ENCODE results near the gene UBE2F.
A peak's percentile ranks its signal among the peaks of the same experiment; 100 is the strongest.
"Not testable (repeated sequence)": the region's sequence is repeated elsewhere in the genome, so short reads cannot be mapped to it uniquely, and the experiment has no call there.

The UBE2F gene

DNA sequence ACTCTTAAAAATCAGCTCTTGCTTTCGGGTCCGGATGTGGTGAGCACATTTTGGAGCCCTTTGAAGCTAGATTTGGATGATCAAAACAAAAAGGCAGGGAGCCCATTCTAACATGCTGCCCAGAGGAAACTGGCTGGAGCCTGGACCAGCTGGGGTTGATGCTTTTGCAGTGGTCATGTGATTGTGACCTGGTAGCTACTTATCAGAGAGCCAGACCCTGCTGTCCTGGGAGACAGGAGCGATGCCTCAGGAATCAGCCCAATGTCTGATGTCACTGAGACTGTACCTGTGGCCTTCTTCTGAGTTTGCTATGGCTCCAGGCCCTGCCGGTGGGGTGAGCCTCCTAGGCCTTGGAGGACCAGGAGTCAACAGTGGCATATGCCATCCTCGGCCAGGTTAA, 75.3 kb downstream of the UBE2F start:
- no peak for DNase-seq (ENCODE audit: low spot score in 2 of 2)
- Histone ChIP-seq H3K27me3 (ENCODE audit: low read depth) (no peaks in the 10 kb centered on the region), H3K9me3 (no peaks in the 10 kb centered on the region), H3K4me1 (no peaks in the 10 kb centered on the region), H3K36me3 (replicated peaks) (peaks cover 6% of the 10 kb centered on the region), H3K4me3 (no peak overlapping the region)
- in situ Hi-C loops (cut with MboI; ENCODE audit: low sequenced_read_pairs) = no loop called here

DNA sequence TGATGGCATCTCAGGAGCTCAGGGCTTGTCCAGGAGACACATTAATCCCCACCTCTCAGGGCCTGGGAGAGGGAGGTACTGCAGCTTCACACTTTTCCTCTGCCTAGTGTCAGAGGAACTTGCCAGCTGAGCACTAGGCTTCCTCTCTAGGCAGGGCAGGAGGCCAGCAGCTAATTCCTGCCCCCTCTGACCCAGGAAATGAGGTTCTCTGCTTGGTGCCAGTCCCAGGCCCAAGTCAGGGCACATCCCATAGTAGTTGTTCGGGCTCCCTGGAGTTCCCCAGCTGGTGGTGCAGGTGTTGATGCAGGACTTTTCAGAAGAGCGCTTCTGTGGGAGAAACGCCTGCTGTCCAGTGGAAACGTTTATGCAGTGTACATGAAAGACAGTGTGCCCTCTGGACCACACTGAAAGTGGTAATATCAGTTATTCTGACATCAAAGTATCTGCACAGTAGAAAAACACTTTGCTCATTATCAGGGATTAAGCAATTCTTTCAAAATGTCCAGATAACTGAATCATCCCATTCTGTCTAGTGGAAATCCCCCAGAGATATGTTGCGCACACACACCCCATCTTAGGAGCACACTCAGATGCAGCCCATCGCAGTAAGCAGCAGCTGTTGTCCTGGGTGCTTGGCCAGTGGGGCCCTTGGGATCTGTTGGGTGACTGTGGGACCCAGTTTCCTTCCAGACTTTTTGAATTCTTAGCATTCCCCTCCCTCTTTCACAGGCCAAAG, 76.2 kb downstream of the UBE2F start:
- in situ Hi-C loops (cut with MboI; ENCODE audit: low sequenced_read_pairs) = no loop called here
- peaks cover 4% of the 10 kb centered on the region; the same call in 1 of the 2 replicates for H3K4me1 ChIP-seq
- DNase-seq (ENCODE audit: low spot score in 2 of 2) = no peak
- peaks cover 4% of the 10 kb centered on the region for H3K36me3 ChIP-seq (replicated peaks)
- H3K27me3 ChIP-seq (ENCODE audit: low read depth) = no peaks in the 10 kb centered on the region
- H3K9me3 ChIP-seq = no peaks in the 10 kb centered on the region
- H3K4me3 ChIP-seq = no peak overlapping the region

DNA sequence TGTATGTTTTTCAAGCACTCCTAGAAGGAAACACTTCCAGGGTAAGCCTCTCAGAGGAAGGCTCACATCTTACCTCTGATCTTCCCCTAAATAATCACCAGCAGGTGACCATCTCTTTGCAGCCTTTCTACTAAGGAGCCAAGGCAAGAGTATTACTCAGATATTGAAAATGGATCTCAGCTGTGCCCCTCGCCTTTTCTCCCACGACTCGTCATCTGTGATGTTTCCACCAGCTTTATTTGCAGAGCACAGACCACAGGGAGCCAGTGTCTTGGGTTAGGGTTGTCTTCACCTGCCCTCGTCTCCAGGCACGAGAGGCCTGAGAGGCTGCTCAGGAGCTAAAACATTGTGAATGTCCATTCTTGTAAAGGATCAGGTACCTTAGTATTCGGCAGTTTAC, 77.0 kb downstream of the UBE2F start:
- no peaks in the 10 kb centered on the region for H3K9me3 ChIP-seq
- no peak overlapping the region for H3K4me3 ChIP-seq
- DNase-seq (ENCODE audit: low spot score in 2 of 2) = no peak
- no peaks in the 10 kb centered on the region; the same call in none of the 2 replicates for H3K36me3 ChIP-seq (replicated peaks)
- in situ Hi-C loops (cut with MboI; ENCODE audit: low sequenced_read_pairs) = no loop called here
- no peaks in the 10 kb centered on the region for H3K27me3 ChIP-seq (ENCODE audit: low read depth)
- H3K4me1 ChIP-seq = peaks cover 8% of the 10 kb centered on the region; the same call in 1 of the 2 replicates

DNA sequence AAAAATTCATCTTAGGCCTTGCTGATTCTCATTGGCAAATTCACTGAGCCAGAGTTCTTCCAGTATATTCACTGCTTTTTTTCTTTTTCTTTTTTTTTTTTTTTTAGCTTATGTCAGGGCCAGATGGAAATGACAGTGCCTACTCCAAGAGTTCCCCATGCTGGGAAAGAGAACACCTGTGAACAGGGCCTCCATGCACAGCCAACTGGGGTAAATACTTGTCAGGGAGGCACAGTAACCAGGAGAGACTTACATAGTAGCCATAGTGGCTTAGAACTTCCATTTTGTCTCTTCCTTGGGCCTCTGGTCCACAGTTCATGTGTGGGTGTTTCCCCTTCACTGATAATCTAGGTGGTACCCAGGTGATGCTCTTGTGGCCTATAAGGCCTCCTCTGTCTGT, 78.8 kb downstream of the UBE2F start:
- Histone ChIP-seq H3K36me3 (replicated peaks) (no peaks in the 10 kb centered on the region; the same call in none of the 2 replicates), H3K27me3 (ENCODE audit: low read depth) (no peaks in the 10 kb centered on the region), H3K4me1 (peaks cover 8% of the 10 kb centered on the region; the same call in 1 of the 2 replicates), H3K4me3 (no peak overlapping the region), H3K9me3 (no peaks in the 10 kb centered on the region)
- in situ Hi-C loops (cut with MboI; ENCODE audit: low sequenced_read_pairs) = no loop called here
- no peak for DNase-seq (ENCODE audit: low spot score in 2 of 2)

DNA sequence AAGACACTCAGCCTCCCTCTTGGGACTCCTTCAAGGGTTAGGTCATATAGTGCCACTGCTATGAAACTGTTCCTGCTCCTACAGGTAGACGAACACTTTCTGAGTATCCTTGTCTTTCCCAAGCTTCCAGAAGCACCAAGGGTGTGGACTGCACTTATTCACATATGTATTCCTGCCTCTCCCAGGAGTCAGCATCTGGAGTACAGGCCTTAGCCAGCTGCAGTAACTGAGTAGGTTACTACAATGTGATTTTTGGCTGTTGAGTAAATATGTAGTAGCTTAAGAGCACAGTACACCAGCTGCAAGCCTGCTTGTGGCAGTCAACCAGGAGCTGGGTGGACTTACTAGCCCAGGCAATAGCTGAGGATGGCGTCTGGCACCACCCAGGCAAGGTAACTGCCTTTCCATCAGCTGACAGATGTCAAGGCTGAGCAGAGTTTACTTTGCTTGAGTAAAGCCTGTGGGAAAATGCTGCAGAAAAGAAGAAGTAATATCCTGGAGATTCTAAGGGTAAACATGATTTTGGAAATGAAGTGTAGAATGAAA, 80.0 kb downstream of the UBE2F start:
- Histone ChIP-seq H3K4me3 (no peak overlapping the region), H3K9me3 (no peaks in the 10 kb centered on the region), H3K27me3 (ENCODE audit: low read depth) (no peaks in the 10 kb centered on the region), H3K4me1 (peaks cover 8% of the 10 kb centered on the region; the same call in 1 of the 2 replicates), H3K36me3 (replicated peaks) (no peaks in the 10 kb centered on the region; the same call in none of the 2 replicates)
- in situ Hi-C loops (cut with MboI; ENCODE audit: low sequenced_read_pairs) = no loop called here
- no peak for DNase-seq (ENCODE audit: low spot score in 2 of 2)

DNA sequence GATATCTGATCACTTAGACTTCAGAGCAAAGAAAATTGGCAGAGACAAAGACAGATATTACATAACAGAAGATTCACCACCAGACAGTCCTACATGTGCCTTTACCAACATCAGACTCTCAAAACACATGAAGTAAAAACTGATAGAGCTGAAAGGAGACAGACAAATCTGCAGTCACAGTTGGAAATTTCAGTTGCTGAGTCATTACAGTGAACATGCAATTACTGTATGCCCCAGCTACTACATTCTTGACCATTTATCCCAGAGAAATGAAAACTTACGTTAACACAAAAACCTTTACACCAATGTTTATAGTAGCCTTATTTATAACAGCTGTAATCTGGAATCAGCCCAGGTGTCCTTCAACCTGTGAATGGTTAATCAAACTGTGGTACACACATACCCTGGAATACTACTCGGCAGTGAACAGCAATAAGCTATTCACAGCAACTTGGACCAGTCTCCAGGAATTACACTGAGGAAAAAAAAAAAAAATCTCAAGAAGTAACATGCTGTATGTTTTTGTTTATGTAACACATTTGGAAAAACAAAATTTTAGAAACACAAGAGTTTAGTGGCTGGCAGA, 86.5 kb downstream of the UBE2F start:
- no peak for DNase-seq (ENCODE audit: low spot score in 2 of 2)
- H3K4me1 ChIP-seq = 0 out of 2 replicates have a peak, but pooled peaks cover 3% of the 10 kb centered on the region
- H3K4me3 ChIP-seq = no peak overlapping the region
- in situ Hi-C loops (cut with MboI; ENCODE audit: low sequenced_read_pairs) = no loop called here
- no peaks in the 10 kb centered on the region for H3K9me3 ChIP-seq
- no peaks in the 10 kb centered on the region for H3K27me3 ChIP-seq (ENCODE audit: low read depth)
- no peaks in the 10 kb centered on the region for H3K36me3 ChIP-seq (replicated peaks)

DNA sequence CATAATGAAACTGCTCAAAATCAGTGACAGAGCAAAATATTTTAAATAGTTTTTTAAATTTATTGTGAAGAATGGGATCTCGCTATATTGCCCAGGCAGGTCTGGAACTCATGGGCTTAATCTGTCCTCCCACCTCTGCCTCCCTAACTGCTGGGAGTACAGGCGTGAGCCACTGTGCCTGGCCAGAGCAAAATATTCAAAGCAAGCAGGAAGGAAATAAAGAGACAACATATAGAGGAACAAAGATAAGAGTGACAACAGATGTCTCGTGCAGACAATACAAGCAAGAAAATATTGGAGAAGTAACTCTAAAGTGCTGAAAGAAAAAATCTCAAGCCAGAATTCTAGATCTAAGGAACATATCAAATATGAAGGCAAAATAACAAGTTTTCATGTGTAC, 89.0 kb downstream of the UBE2F start:
- Histone ChIP-seq H3K4me1 (peaks cover 5% of the 10 kb centered on the region), H3K9me3 (no peaks in the 10 kb centered on the region), H3K27me3 (ENCODE audit: low read depth) (no peaks in the 10 kb centered on the region), H3K4me3 (no peak overlapping the region), H3K36me3 (replicated peaks) (no peaks in the 10 kb centered on the region; the same call in 1 of the 2 replicates)
- no peak for DNase-seq (ENCODE audit: low spot score in 2 of 2)
- in situ Hi-C loops (cut with MboI; ENCODE audit: low sequenced_read_pairs) = no loop called here

DNA sequence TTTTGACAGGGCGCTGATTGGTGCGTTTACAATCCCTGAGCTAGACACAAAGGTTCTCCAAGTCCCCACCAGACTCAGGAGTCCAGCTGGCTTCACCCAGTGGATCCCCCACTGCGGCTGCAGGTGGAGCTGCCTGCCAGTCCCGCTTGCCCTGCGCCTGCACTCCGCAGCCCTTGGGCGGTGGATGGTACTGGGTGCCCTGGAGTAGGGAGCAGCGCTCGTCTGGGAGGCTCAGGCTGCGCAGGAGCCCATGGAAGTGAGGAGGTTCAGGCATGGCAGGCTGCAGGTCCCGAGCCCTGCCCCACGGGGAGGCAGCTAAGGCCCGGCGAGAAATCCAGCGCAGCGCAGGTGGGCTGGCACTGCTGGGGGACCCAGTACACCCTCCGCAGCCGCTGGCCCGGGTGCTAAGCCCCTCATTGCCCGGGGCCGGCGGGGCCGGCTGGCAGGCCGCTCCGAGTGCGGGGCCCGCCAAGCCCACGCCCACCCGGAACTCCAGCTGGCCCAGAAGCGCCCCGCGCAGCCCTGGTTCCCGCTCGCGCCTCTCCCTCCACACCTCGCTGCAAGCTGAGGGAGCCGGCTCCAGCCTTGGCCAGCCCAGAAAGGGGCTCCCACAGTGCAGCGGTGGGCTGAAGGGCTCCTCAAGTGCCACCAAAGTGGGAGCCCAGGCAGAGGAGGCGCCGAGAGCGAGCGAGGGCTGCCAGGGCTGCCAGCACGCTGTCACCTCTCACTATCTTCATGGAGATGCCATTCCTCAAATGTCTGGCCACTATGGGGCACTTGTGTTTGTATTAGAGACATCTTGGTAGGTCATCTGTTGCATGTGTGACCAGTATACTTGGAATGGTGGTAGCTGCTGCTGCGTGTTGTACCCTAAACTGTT, 91.1 kb downstream of the UBE2F start:
- H3K27me3 ChIP-seq (ENCODE audit: low read depth); H3K36me3 ChIP-seq (replicated peaks); H3K9me3 ChIP-seq; H3K4me3 ChIP-seq; in situ Hi-C loops (cut with MboI; ENCODE audit: low sequenced_read_pairs); DNase-seq (ENCODE audit: low spot score in 2 of 2): not testable (repeated sequence)
- H3K4me1 ChIP-seq = peaks cover 14% of the 10 kb centered on the region

DNA sequence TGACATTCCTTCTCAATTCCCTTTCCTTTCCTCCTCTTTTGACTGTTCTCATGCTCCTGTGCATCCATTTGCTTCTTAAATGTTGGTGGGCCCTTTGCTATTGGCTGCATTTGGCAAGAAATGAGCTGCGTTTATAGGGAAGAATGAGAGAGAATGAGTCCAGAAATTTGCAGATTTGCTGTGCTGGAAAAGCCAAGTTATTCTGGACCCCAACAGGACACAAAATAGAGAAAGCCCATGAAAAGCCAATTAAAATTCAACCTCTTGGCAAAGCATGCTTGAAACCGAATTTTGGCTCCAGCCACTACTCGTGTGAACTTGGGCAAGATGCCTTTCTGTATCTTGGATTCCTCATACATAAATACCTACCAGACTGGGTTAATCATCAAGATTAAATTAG, 92.7 kb downstream of the UBE2F start:
- no peaks in the 10 kb centered on the region for H3K27me3 ChIP-seq (ENCODE audit: low read depth)
- no peak for DNase-seq (ENCODE audit: low spot score in 2 of 2)
- H3K4me3 ChIP-seq = peak overlapping the region; percentile 91
- H3K4me1 ChIP-seq = peaks cover 14% of the 10 kb centered on the region
- in situ Hi-C loops (cut with MboI; ENCODE audit: low sequenced_read_pairs) = no loop called here
- H3K9me3 ChIP-seq = no peaks in the 10 kb centered on the region
- peaks cover 8% of the 10 kb centered on the region for H3K36me3 ChIP-seq (replicated peaks)

DNA sequence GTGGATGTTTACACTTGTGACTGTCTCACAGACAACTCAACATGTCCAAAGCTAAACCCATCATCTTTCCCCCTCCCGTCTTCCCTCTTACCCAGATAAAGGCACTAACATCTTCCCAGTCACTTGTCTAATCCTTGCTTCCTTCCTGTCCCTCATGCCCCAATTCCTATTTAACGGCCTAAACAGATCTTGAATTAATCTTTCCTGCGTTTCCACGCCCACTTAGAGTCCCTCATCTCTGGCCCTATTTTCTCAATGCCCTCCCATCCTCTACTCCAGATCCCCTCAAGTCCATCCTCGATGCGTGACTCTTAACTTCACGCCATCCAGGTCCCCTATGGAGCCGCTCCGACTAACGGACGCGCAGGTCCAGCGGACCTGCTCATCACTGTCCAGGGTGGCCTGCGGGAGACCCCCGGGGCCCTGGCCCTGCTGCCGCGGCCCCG, 93.3 kb downstream of the UBE2F start:
- Histone ChIP-seq H3K9me3 (no peaks in the 10 kb centered on the region), H3K4me3 (peak overlapping the region; percentile 91), H3K27me3 (ENCODE audit: low read depth) (no peaks in the 10 kb centered on the region), H3K4me1 (peaks cover 14% of the 10 kb centered on the region), H3K36me3 (replicated peaks) (peaks cover 14% of the 10 kb centered on the region)
- in situ Hi-C loops (cut with MboI; ENCODE audit: low sequenced_read_pairs) = no loop called here
- DNase-seq (ENCODE audit: low spot score in 2 of 2) = peak in 1 of 2 experiments; percentile 6

DNA sequence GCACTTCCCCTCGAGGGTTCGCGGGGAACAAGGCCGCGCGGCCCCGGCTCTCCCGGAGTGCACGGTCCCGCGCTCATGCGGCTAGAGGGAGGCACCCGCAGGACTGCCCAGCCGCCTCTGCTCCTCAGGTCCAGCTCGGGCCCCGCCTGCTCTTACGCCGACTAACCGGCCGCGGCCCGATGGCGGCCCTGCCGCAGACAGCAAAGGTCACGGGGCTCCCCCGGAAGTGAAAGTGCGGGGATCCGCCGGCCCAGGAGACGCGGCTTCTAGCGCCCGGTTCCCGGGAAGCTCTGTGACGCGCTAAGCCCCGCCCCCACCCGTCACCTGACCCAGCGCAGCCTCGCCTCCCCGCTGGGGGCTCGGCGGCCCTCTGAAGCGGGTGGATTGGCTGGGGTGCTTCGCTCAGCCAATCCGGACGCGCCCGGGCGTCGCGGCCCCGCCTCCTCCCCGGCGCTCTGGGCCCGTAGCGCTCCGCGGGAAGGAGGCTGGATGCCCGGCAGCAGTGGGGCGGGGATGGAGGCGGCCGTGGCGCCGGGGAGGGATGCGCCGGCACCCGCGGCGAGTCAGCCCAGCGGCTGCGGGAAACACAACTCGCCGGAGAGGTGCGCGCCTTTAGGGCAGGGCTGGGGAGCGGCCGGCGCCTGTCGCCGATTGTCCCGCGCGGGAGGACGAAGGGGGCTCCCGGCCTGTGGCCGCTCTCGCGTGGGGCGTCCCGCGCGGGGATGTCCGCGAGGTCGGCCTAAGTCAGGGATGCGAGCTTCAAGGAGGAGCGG, 93.9 kb downstream of the UBE2F start, which contains the start of gene SCLY:
SCLY (plus strand) TSS at position 460 of the 773 bp plus-strand sequence; CDS start at position 514, 54 bp downstream.
- peak within 1 kb of the TSS; percentile 91 for H3K4me3 ChIP-seq
- no peaks in the 10 kb centered on the region for H3K9me3 ChIP-seq
- peak; percentile 94 to 97 for DNase-seq (ENCODE audit: low spot score in 2 of 2)
- in situ Hi-C loops (cut with MboI; ENCODE audit: low sequenced_read_pairs) = no loop called here
- H3K4me1 ChIP-seq = peaks cover 14% of the 10 kb centered on the region
- no peaks in the 10 kb centered on the region for H3K27me3 ChIP-seq (ENCODE audit: low read depth)
- peaks cover 18% of the 10 kb centered on the region for H3K36me3 ChIP-seq (replicated peaks)

DNA sequence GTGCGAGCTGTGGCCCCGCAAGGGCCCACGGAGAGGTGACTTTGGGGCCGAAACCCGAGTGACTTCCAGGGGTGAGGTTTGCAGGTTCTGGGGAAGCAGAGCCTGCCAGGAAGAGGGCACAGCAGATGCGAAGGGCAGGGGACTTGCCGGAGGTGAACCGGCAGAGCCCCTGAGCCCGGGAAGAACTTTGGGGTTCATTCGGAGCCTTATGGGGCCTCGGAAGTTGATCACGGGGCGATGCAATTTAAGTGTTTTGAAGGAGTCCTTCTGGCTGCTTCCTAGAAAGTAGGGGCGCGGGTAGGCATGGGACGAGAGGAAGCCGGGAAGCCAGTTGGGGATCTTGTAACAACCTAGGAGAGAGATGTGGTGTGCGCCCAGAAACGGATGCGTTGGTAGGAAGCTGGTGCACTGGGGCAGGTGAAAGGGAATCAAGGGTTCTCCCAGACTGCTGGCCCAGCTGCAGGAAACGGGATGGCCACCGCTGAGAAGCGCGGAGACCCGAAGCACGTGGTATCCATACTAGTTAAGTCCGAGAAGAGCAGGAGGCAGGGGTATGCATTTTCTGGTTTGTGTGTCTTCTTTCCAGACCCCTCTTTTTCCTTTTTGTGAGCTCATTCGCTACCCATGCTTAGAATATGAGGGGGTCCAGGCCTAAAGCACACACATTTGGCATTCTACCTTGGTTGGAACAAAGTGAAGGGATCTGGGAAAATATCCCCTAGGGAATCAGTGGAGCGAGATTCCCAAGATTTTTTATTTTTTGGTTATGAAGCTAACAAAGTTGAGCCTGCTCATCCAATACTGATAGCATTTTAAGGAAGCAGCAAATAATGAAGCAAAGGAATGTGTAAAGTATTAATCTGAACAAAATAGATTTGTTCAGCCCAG, 94.7 kb downstream of the UBE2F start:
- peaks cover 26% of the 10 kb centered on the region for H3K36me3 ChIP-seq (replicated peaks)
- H3K4me3 ChIP-seq = peak overlapping the region; percentile 91
- peak; percentile 39 to 66 for DNase-seq (ENCODE audit: low spot score in 2 of 2)
- H3K27me3 ChIP-seq (ENCODE audit: low read depth) = no peaks in the 10 kb centered on the region
- in situ Hi-C loops (cut with MboI; ENCODE audit: low sequenced_read_pairs) = no loop called here
- H3K4me1 ChIP-seq = peaks cover 14% of the 10 kb centered on the region
- no peaks in the 10 kb centered on the region for H3K9me3 ChIP-seq

Measured in HAP-1 (cell line).